ENCODE data around the gene CYP21A2. TPM values are rescaled to one million over a fixed set of nuclear protein-coding genes. Genes with fewer than 3 reads are reported as not detected.
"Not testable (repeated sequence)": the region's sequence is repeated elsewhere in the genome, so short reads cannot be mapped to it uniquely, and the experiment has no call there.

CYP21A2 gene
- total RNA-seq, 1 donor from 2014 or later = not detected

GRCh38 chr6:32057966-32058365, 19.8 kb downstream of the CYP21A2 start:
- DNase-seq (ENCODE audit: low read depth) = no peak
- H3K27me3 ChIP-seq (ENCODE audit: control insufficient read depth, insufficient read depth, low read length) = peaks cover 40% of the 10 kb centered on the region
- H3K4me3 ChIP-seq (ENCODE audit: low read depth, low read length) = no peak overlapping the region
- TF ChIP-seq, protein P1, sequence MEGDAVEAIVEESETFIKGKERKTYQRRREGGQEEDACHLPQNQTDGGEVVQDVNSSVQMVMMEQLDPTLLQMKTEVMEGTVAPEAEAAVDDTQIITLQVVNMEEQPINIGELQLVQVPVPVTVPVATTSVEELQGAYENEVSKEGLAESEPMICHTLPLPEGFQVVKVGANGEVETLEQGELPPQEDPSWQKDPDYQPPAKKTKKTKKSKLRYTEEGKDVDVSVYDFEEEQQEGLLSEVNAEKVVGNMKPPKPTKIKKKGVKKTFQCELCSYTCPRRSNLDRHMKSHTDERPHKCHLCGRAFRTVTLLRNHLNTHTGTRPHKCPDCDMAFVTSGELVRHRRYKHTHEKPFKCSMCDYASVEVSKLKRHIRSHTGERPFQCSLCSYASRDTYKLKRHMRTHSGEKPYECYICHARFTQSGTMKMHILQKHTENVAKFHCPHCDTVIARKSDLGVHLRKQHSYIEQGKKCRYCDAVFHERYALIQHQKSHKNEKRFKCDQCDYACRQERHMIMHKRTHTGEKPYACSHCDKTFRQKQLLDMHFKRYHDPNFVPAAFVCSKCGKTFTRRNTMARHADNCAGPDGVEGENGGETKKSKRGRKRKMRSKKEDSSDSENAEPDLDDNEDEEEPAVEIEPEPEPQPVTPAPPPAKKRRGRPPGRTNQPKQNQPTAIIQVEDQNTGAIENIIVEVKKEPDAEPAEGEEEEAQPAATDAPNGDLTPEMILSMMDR (IDR thresholded peaks at IDR 0.05; ENCODE audit: insufficient read depth, low read length, poor library complexity, severe bottlenecking) = no peak
- H3K36me3 ChIP-seq (ENCODE audit: control insufficient read depth, insufficient read depth, low read length) = no peaks in the 10 kb centered on the region

DNA sequence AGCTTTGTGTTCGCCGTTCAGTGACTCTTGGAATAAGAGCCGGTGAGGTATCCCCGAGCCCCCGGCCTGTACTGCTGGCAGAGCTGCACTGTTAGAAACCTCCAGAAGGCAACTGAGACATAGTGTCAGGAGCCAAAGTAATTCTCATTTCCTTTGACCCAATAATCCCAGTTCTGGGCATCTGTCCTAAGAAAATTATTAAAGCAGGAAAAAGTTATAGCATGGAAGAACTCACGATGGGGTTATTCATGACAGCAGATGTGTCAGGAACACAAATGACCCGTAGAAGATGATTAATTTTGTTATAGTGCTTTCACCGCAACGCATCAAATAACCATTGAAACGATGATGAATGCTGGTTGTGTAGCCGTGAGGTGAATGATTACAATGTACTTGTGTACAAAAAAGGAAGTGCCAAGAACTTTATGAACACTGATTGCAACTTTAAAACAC, 20.3 kb downstream of the CYP21A2 start:
- peaks cover 39% of the 10 kb centered on the region for H3K27me3 ChIP-seq (ENCODE audit: control insufficient read depth, insufficient read depth, low read length)
- no peak for DNase-seq (ENCODE audit: low read depth)
- no peaks in the 10 kb centered on the region for H3K36me3 ChIP-seq (ENCODE audit: control insufficient read depth, insufficient read depth, low read length)
- no peak overlapping the region for H3K4me3 ChIP-seq (ENCODE audit: low read depth, low read length)
- TF ChIP-seq, protein P1 (IDR thresholded peaks at IDR 0.05; ENCODE audit: insufficient read depth, low read length, poor library complexity, severe bottlenecking) = no peak

DNA sequence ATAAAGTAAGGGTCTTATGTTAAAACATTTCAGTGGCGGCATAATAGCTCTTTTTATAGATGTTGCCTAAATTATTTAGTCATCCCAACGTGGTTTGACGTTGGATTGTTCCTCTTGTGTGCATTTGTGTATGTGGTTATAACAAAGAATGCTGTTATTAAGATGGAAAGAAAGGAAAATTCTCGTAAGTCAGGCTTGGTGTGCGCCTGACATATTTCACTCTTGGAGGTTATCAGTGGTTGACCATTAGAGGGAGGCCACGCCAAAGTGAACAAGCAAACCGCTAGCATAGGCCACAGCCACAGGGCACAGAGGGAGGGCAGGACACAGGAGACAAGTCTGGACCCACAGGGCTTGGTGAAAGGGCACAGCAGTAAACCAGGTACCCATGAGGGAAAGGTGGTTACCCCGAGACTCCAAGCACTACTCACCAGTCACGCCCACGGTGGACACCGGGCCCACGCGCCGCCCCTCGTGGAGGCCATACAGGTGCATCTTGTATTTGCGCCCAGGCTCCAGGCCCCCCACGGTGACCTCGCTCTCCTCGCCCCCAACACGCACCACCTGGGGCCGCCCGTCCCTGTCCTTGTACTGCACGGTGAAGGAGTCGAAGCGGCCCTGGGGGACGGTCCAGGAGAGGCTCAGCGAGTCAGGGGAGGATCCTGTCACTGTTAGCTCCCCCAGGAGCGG, 22.9 kb downstream of the CYP21A2 start:
- peaks cover 30% of the 10 kb centered on the region for H3K27me3 ChIP-seq (ENCODE audit: control insufficient read depth, insufficient read depth, low read length)
- DNase-seq (ENCODE audit: low read depth) = no peak
- H3K4me3 ChIP-seq (ENCODE audit: low read depth, low read length) = no peak overlapping the region
- TF ChIP-seq, protein P1 (IDR thresholded peaks at IDR 0.05; ENCODE audit: insufficient read depth, low read length, poor library complexity, severe bottlenecking) = no peak
- H3K36me3 ChIP-seq (ENCODE audit: control insufficient read depth, insufficient read depth, low read length) = no peaks in the 10 kb centered on the region

DNA sequence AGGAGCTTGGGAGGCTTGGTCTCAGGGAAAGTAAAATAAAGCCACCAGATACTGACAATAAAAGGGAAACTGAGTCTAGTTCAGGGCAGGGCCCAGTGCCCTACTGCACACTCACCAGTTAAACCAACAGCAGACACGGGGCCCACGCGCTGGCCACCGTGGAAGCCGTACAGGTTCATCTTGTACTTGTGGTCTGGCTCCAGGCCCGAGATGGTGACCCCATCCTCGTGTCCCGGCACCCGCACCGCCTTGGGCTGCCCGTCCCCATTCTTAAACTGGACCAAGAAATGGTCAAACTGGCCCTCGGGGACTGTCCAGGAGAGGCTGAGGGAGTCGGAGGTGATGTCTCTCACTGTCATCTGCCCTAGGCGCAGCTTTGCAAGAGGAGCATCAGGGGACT, 26.5 kb downstream of the CYP21A2 start:
- TF ChIP-seq, protein P1 (IDR thresholded peaks at IDR 0.05; ENCODE audit: insufficient read depth, low read length, poor library complexity, severe bottlenecking) = no peak
- no peak for DNase-seq (ENCODE audit: low read depth)
- Histone ChIP-seq H3K4me3 (ENCODE audit: low read depth, low read length) (no peak overlapping the region), H3K27me3 (ENCODE audit: control insufficient read depth, insufficient read depth, low read length) (peaks cover 30% of the 10 kb centered on the region), H3K36me3 (ENCODE audit: control insufficient read depth, insufficient read depth, low read length) (no peaks in the 10 kb centered on the region)

DNA sequence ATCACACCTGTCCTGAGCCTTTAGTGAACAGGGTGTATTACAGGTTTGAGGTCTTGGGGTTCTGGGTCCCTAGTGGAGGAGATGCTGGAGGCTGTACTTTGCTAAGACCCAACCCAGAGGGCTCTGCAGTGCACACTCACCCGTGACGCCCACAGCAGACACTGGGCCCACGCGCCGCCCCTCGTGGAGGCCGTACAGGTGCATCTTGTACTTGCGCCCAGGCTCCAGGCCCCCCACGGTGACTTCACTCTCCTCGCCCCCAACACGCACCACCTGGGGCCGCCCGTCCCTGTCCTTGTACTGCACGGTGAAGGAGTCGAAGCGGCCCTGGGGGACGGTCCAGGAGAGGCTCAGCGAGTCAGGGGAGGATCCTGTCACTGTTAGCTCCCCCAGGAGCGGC, 29.3 kb downstream of the CYP21A2 start:
- not testable (repeated sequence) for H3K4me3 ChIP-seq (ENCODE audit: low read depth, low read length)
- peaks cover 28% of the 10 kb centered on the region for H3K27me3 ChIP-seq (ENCODE audit: control insufficient read depth, insufficient read depth, low read length)

DNA sequence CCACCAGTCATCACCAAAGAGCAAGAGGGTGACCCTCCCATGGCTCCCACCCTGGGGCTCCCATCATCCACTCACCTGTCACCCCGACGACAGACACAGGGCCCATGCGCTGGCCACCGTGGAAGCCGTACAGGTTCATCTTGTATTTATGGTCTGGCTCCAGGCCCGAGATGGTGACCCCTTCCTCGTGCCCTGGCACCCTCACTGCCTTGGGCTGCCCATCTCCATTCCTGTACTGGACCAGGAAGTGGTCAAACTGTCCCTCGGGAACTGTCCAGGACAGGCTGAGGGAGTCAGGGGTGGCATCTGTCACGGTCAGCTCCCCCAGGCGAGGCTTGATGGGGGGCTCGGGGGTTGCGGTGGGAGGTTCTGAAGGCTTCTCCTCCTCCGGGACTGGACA, 30.1 kb downstream of the CYP21A2 start:
- H3K4me3 ChIP-seq (ENCODE audit: low read depth, low read length); H3K36me3 ChIP-seq (ENCODE audit: control insufficient read depth, insufficient read depth, low read length); DNase-seq (ENCODE audit: low read depth): not testable (repeated sequence)
- H3K27me3 ChIP-seq (ENCODE audit: control insufficient read depth, insufficient read depth, low read length) = peaks cover 31% of the 10 kb centered on the region

More for the DNA sequence above, 29.3 kb downstream of the CYP21A2 start:
- not testable (repeated sequence) for H3K36me3 ChIP-seq (ENCODE audit: control insufficient read depth, insufficient read depth, low read length); DNase-seq (ENCODE audit: low read depth)

DNA sequence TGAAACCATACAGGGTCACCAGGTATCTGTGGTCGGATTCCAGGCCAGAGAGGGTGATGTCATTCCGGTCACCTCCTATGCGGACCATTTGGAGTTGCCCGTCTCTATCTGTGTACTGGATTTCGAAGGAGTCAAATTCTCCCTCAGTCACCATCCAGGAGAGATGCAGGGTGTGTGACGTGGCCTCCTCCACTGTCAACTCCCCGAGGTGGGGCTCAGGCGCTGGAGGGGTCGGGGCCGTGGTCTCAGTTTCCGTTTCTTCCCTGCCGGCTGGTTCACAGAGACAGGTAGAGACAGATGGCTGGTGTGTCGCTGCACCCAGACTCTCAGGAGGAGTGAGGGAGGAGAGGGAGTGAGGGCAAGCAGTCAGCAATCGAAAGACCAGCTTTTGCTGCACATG, 30.7 kb downstream of the CYP21A2 start:
- Histone ChIP-seq H3K27me3 (ENCODE audit: control insufficient read depth, insufficient read depth, low read length) (peaks cover 31% of the 10 kb centered on the region), H3K36me3 (ENCODE audit: control insufficient read depth, insufficient read depth, low read length) (no peaks in the 10 kb centered on the region), H3K4me3 (ENCODE audit: low read depth, low read length) (no peak overlapping the region)
- TF ChIP-seq, protein P1 (IDR thresholded peaks at IDR 0.05; ENCODE audit: insufficient read depth, low read length, poor library complexity, severe bottlenecking) = no peak
- no peak for DNase-seq (ENCODE audit: low read depth)
